GM18507 (cell line): ENCODE measurements around the gene KLHL15.

Source experiments
- DNase-seq: peaks from one replicate; pipeline ENCODE4 v3.0.0; 2011; ENCODE audit warnings: low read depth; ENCODE audit not compliant: insufficient read length; ENCODE audit errors: extremely low spot score
- FAIRE-seq: peaks from 2 replicates; lab custom pipeline; 2011; peaks lifted over from hg19 to GRCh38; lab: Jason Lieb, UNC

Gene KLHL15

GRCh38 chrX:23959781-23960180 lies 67.2 kb downstream of the KLHL15 start:
- DNase-seq (no peak), FAIRE-seq (peak; percentile 38)

GRCh38 chrX:23954396-23954795 lies 72.6 kb downstream of the KLHL15 start:
- peak; percentile 24 for FAIRE-seq

GRCh38 chrX:23953908-23954269 lies 73.1 kb downstream of the KLHL15 start:
- no peak for DNase-seq
- peak; percentile 9 for FAIRE-seq

More at GRCh38 chrX:23954396-23954795, 72.6 kb downstream of the KLHL15 start:
- no peak for DNase-seq

GRCh38 chrX:23952984-23953907 lies 73.7 kb downstream of the KLHL15 start:
- DNase-seq (peak; percentile 26), FAIRE-seq (peak; percentile 96)

- FAIRE-seq (no peak), DNase-seq (no peak)
Measured at GRCh38 chrX:23952391-23952790, 74.6 kb downstream of the KLHL15 start.

GRCh38 chrX:23945206-23945605 lies 81.8 kb downstream of the KLHL15 start:
- FAIRE-seq, result no peak
- DNase-seq, result no peak

GRCh38 chrX:23944234-23944633 lies 82.8 kb downstream of the KLHL15 start:
- DNase-seq, result no peak
- no peak for FAIRE-seq

- no peak for DNase-seq
- no peak for FAIRE-seq
Measured at GRCh38 chrX:23939203-23939602, 87.8 kb downstream of the KLHL15 start.

GRCh38 chrX:23938690-23939089 lies 88.3 kb downstream of the KLHL15 start:
- no peak for DNase-seq
- no peak for FAIRE-seq

- FAIRE-seq (no peak), DNase-seq (no peak)
Measured at GRCh38 chrX:23937100-23937499, 89.9 kb downstream of the KLHL15 start.

GRCh38 chrX:23936180-23936579 lies 90.8 kb downstream of the KLHL15 start:
- no peak for FAIRE-seq
- no peak for DNase-seq

GRCh38 chrX:23935106-23935505 lies 91.9 kb downstream of the KLHL15 start:
- FAIRE-seq (no peak), DNase-seq (no peak)
